ENCODE measurements around the gene MED22.
"Not testable (repeated sequence)": the region's sequence is repeated elsewhere in the genome, so short reads cannot be mapped to it uniquely, and the experiment has no call there.

Gene MED22

GRCh38 chr9:133354766-133355165 is 6.8 kb upstream of the MED22 start:
- DNase-seq = no peak

DNA sequence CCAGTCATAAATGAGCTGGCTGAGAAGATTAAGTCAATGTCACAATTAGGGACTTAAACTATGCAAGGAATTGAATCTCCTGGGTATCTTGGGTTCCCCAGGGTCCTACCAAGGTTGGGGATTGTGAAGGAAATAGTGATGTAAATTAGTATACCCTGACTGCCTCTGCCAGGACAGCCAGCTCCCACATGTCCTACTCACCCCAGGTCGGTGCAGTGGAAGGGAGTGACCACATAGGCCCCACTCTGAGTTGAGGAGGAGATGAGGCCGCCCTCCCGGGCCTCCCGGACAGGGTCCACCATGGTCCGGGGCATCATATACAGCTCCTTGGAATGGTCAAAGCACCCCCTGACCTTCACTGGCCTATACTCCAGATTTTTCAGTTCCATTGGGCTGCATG is 5.6 kb upstream of the MED22 start:
- DNase-seq = no peak

DNA sequence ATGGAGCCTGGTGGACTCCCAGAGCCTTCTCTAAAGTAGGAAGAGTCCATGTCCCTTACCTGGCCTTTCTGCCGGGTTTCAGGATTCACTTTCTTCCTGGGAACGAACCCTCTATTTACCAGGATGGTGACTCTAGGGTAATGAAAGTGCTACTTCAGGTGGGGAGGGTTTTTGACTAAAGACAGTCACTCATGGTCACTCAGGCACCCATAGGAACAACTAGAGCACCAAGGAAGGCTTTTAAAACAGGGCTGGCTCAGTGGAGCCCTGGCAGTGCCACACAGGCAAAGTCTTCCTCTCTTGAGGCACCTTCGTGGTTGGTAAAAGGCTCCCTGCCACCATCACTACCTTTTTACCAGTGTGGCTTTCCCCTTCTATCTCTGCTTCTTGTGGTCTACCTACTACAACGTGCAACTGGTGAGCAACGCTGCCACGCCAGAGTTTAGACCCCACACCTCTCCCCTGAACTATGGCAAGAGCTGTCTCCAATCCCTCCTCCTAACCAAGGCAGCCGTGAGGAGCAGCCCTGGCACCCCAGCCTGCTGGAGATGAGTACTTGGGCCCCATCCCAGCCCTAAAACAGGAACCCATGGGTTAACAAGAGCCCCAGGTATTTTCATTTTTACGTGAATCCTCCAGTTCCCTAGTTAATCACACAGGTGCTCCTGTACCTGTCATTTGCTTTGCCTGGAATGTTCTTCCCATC is 4.9 kb upstream of the MED22 start:
- no peak for DNase-seq

DNA sequence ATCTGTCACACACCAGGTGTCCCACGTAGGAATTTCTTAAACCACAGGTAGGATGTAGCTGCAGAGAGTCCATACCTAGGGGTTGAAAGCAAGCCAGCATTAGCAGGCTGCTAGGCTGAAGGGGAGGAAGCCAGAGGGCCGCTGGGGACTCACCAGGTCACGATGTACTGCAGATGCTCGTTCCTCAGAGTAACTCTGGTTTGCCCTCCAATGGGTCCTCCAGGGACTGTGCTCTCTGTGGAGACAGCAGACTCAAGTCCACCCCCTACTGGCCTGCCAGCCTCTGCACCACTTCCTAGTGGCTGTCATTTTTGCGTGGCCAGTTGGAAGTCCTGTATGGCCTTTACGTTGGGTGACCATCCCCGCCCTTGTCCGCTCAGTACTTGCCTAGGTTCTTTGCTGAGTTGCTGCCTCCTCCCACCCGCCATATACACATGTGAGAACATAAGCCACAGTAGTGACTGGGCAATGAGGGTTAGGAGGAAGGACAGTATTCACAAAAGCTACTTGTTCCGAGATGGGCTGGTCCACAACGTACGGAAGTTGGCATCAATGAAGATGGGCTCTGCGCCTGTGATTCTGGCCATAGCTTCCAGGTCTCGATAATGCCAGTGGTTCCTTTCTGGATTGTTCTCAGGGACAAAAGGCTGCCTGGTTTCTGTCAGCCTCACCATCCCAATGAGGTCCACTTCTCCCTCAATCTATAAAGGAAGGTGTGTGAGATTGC is 4.1 kb upstream of the MED22 start:
- no peak for DNase-seq

- DNase-seq = no peak
Measured at GRCh38 chr9:133351526-133351907, 3.6 kb upstream of the MED22 start.

GRCh38 chr9:133349965-133350616 is 2.2 kb upstream of the MED22 start:
- no peak for DNase-seq

GRCh38 chr9:133348718-133349573 is 1.0 kb upstream of the MED22 start:
- no peak for DNase-seq

- DNase-seq = peak; percentile 74
Measured at GRCh38 chr9:133347515-133347984, 381 bp downstream of the MED22 start.

DNA sequence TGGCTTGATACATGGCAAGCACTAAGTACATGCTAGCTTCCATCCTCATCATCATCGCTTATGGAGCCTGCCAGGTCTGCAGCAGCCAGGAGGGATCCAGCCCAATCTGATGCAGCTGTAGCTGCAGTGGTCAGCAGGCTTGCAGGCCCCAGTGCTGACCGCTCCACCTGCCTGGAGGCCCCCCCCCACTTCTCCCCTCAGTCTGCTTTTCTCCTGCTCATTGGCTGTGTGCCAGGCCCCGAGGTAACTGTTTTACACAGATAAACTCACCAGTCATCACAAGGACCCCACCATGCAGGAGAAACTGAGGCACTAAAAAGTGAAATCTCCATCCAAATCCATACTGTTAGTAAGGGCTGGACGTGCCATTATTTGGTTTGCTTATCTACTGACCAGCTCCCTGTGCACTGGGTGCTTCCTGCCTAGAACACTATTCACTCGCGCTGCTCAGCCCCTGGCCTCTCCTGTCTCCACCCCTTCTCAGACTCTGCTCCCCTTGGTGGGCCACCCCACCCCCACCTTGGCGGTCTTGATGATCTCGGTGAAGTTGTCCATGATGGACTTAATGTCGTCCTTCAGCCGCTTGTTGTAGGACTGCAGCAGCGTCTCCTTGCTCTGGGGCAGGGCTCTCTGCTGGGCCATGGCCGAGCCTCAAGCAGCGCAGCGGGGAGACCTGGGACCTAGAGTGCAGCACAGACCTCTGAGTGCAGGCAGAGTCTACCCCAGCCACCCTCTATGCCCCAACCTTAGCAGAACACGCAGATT is 1.7 kb downstream of the MED22 start:
- DNase-seq = no peak

GRCh38 chr9:133345596-133345995 is 2.3 kb downstream of the MED22 start:
- DNase-seq = no peak

DNA sequence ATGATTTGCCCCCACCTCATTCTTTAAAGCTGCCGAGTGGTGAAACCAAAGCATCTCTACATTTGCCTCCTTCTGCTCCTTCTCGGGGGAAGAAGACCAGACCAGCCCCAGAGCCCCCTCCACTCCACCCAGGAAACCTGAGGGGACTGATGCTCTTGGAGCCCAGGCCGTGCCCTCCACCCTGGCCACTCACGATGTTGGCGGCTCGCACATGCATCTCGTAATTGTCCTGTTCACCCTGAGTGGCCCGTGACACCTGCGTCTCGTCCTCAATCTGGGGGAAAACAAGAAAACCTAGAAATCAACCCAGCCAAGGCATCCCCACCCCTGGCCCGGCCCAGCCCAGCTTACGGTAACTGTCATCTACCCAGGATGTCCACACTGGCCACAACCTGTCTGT is 3.0 kb downstream of the MED22 start:
- DNase-seq = no peak

GRCh38 chr9:133344071-133344470 is 3.9 kb downstream of the MED22 start:
- no peak for DNase-seq

DNA sequence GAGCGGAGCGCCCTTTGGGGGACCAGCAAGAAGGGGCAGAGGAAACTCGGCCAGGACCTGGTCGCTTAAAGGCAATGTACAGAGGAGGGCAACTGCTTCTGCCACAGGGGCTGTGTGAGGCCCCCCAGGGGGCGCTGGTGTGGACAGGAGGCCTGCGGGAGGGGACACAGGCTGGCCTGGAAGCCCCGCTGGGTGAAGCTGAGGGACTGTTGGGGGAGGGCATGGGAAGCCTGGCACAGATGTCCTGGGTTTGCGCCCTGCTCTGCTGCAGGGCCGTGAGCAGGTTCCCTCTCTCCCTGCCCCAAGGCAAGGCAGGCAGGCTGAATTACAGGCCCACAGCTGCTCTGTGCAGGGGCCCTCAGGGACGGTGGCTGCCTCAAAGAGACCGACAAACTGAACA is 5.4 kb downstream of the MED22 start:
- no peak for DNase-seq

- DNase-seq = no peak
Measured at GRCh38 chr9:133342069-133342406, 5.9 kb downstream of the MED22 start.

DNA sequence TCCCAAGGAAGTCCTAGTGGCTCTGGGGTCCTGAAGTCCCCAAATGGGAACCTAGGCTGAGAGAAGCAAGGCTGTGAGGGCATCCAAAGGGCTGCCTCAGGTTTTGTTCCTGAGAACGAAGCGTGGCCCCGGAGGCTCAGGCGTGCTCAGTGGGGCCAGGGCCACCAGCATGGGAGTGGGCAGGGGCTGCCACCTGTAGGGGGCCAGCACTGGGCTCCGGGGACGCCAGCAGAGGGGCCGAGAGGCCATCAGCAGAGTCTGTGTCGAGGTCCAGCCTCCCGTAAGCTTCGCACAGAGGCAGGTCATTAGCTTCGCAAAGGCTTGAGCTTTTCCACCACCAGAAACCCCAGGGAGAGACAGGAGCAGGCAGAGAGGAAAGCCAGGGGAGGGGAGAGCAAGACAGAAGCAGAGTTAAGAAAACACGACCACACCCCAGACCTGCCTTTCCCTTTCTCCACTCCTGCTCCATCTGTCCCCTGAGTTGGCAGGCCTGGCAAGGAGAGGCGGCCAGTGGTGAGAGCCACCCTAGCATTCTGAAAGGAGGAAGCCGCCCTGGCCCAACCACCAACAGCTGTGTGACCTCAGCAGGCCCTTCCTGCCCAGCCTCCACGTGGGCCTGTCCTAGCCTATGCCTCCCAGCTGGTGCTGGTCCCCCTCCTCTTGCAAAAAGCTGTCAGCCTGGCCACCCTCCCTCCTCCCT is 6.4 kb downstream of the MED22 start:
- DNase-seq = no peak

GRCh38 chr9:133340916-133341315 is 7.0 kb downstream of the MED22 start:
- no peak for DNase-seq

- no peak for DNase-seq
Measured at GRCh38 chr9:133340256-133340655, 7.7 kb downstream of the MED22 start.

- no peak for DNase-seq
Measured at GRCh38 chr9:133339641-133340040, 8.3 kb downstream of the MED22 start.

GRCh38 chr9:133335924-133336811 is 11.8 kb downstream of the MED22 start, which contains the start of gene SURF6:
Gene SURF6 (minus strand): TSS chr9:133336188. CDS start chr9:133336132, 56 bp downstream.
- DNase-seq = peak; percentile 96

- not testable (repeated sequence) for DNase-seq
Measured at GRCh38 chr9:133334888-133335287, 13.0 kb downstream of the MED22 start.

Measured in retina (tissue), 1 donor.